H1 (cell line): ENCODE measurements around the gene SPTLC3. TPM values are rescaled to one million over a fixed set of nuclear protein-coding genes. Genes with fewer than 3 reads are reported as not detected.

Experiments
- CTCF ChIA-PET: fragments of 300-600 bp; sonication (Branson Sonifier 250); formaldehyde crosslinking; loops from one replicate; lab custom pipeline; 2021; ENCODE audit not compliant: partially characterized antibody; lab: Charles Lee
- POLR2A ChIA-PET: fragments of 300-600 bp; sonication (Branson Sonifier 250); formaldehyde crosslinking; loops from one replicate; lab custom pipeline; 2021; ENCODE audit warnings: inconsistent platforms; ENCODE audit not compliant: partially characterized antibody; lab: Charles Lee
- DNase-seq, 2 experiments: peaks; one replicate each; pipeline versions ENCODE4 v3.0.0 to v3.0.0-alpha.2; 2010 to 2022; ENCODE audit warnings: low spot score in 2 of 2, low read depth in 1 of 2, mixed read lengths in 1 of 2
- FAIRE-seq: peaks from 2 replicates; lab custom pipeline; 2011; peaks lifted over from hg19 to GRCh38; lab: Jason Lieb, UNC
- H2AFZ ChIP-seq: 2 replicates; pipeline ENCODE4 v1.8.1; 2012; ENCODE audit warnings: low read length, inconsistent platforms
- H2AK5ac ChIP-seq: 2 replicates; pipeline ENCODE4 v1.6.1; 2013; ENCODE audit warnings: low read depth, low read length
- H2BK120ac ChIP-seq: replicated peaks from 2 replicates; pipeline ENCODE3; 2013; ENCODE audit warnings: low read depth, low read length, inconsistent platforms
- H2BK12ac ChIP-seq: 2 replicates; pipeline ENCODE4 v1.6.1; 2013; ENCODE audit warnings: low read depth, low read length
- H2BK15ac ChIP-seq: 2 replicates; pipeline ENCODE4 v1.6.1; 2013; ENCODE audit warnings: low read length
- H2BK20ac ChIP-seq: 2 replicates; pipeline ENCODE4 v1.6.1; 2013; ENCODE audit warnings: low read length
- H2BK5ac ChIP-seq: 2 replicates; pipeline ENCODE4 v1.6.1; 2013; ENCODE audit warnings: low read depth, low read length
- H3K14ac ChIP-seq: 2 replicates; pipeline ENCODE4 v1.6.1; 2013; ENCODE audit warnings: inconsistent platforms; ENCODE audit not compliant: insufficient read length
- H3K18ac ChIP-seq: 2 replicates; pipeline ENCODE4 v1.6.1; 2013; ENCODE audit warnings: low read length; ENCODE audit errors: extremely low read depth
- H3K23ac ChIP-seq: 2 replicates; pipeline ENCODE4 v1.6.1; 2013; ENCODE audit warnings: inconsistent platforms; ENCODE audit not compliant: insufficient read length
- H3K23me2 ChIP-seq: 2 replicates; pipeline ENCODE4 v1.6.1; 2013; ENCODE audit warnings: low read depth, low read length
- H3K27ac ChIP-seq: 2 replicates; pipeline ENCODE4 v1.6.1; 2011; ENCODE audit warnings: low read depth, low read length, inconsistent platforms
- H3K27me3 ChIP-seq, 4 experiments: replicated peaks in 1 of 4; 1 replicate in 1 of 4; 2 replicates in 3 of 4; pipeline versions ENCODE4 v1.6.1 to v1.8.1; 2011 to 2013; ENCODE audit warnings: low read length in 3 of 4, mild to moderate bottlenecking in 3 of 4, inconsistent platforms in 2 of 4, mixed read lengths in 2 of 4, moderate library complexity in 1 of 4; ENCODE audit not compliant: control insufficient read depth in 3 of 4, insufficient read depth in 3 of 4; ENCODE audit errors: extremely low read depth in 1 of 4
- H3K36me3 ChIP-seq, 4 experiments: 2 replicates each; pipeline versions ENCODE4 v1.6.1 to v1.8.1; 2011 to 2013; ENCODE audit warnings: mild to moderate bottlenecking in 4 of 4, low read length in 3 of 4, moderate library complexity in 2 of 4, control low read depth in 1 of 4, inconsistent platforms in 1 of 4; ENCODE audit not compliant: insufficient read depth in 4 of 4, control insufficient read depth in 2 of 4
- H3K4ac ChIP-seq: replicated peaks from 2 replicates; pipeline ENCODE3; 2013; ENCODE audit warnings: low read length, low read depth, mixed read lengths, inconsistent platforms; ENCODE audit not compliant: insufficient read length
- H3K4me1 ChIP-seq, 4 experiments: replicated peaks in 1 of 4; 1 replicate in 1 of 4; 2 replicates in 3 of 4; pipeline versions ENCODE4 v1.6.1 to v1.8.1; 2011 to 2013; ENCODE audit warnings: low read length in 3 of 4, inconsistent platforms in 2 of 4, mixed read lengths in 1 of 4; ENCODE audit not compliant: insufficient read depth in 4 of 4, control insufficient read depth in 3 of 4
- H3K4me2 ChIP-seq, 2 experiments: 2 replicates each; pipeline versions ENCODE4 v1.6.1 to v1.8.1; 2011 to 2013; ENCODE audit warnings: low read depth in 2 of 2, low read length in 2 of 2, control low read depth in 1 of 2, inconsistent platforms in 1 of 2, mild to moderate bottlenecking in 1 of 2; ENCODE audit not compliant: insufficient read depth in 1 of 2
- H3K4me3 ChIP-seq, 4 experiments: fragments of 200-600, 300-600 bp in 1 of 4; sonication (generic), shearing (Covaris generic), sonication (Bioruptor Twin) in 1 of 4; 2 replicates each; pipeline versions ENCODE4 v1.5.1 to v1.8.1; 2011 to 2016; ENCODE audit warnings: low read length in 4 of 4, low read depth in 3 of 4, control low read depth in 2 of 4, inconsistent platforms in 2 of 4, mild to moderate bottlenecking in 2 of 4, mixed read lengths in 1 of 4, moderate library complexity in 1 of 4; ENCODE audit not compliant: insufficient read depth in 2 of 4; ENCODE audit errors: extremely low read depth in 1 of 4
- H3K56ac ChIP-seq: replicated peaks from 2 replicates; pipeline ENCODE3; 2013; ENCODE audit warnings: low read depth, mild to moderate bottlenecking, mixed read lengths, low read length, inconsistent platforms; ENCODE audit not compliant: insufficient read length
- H3K79me1 ChIP-seq: 2 replicates; pipeline ENCODE4 v1.6.1; 2013; ENCODE audit warnings: low read depth, low read length, control low read depth
- H3K79me2 ChIP-seq, 2 experiments: 2 replicates each; pipeline versions ENCODE4 v1.6.1 to v1.8.1; 2012 to 2013; ENCODE audit warnings: low read length in 2 of 2, mild to moderate bottlenecking in 2 of 2, inconsistent platforms in 1 of 2; ENCODE audit not compliant: insufficient read depth in 2 of 2, control insufficient read depth in 1 of 2
- H3K9ac ChIP-seq, 4 experiments: replicated peaks in 1 of 4; 1 replicate in 1 of 4; 2 replicates in 3 of 4; pipeline versions ENCODE4 v1.6.1 to v1.8.1; 2011 to 2013; ENCODE audit warnings: low read depth in 3 of 4, low read length in 3 of 4, control low read depth in 2 of 4, mild to moderate bottlenecking in 2 of 4, moderate library complexity in 2 of 4, inconsistent platforms in 1 of 4; ENCODE audit errors: extremely low read depth in 1 of 4
- H3K9me3 ChIP-seq, 2 experiments: 2 replicates each; pipeline versions ENCODE4 v1.6.1 to v1.8.1; 2012 to 2013; ENCODE audit warnings: mild to moderate bottlenecking in 2 of 2, moderate library complexity in 2 of 2, control low read depth in 1 of 2, inconsistent platforms in 1 of 2, low read depth in 1 of 2, low read length in 1 of 2, mixed read lengths in 1 of 2; ENCODE audit not compliant: insufficient read depth in 2 of 2
- H4K20me1 ChIP-seq, 2 experiments: replicated peaks in 1 of 2; 2 replicates each; pipeline versions ENCODE3 to v1.8.1; 2011 to 2013; ENCODE audit warnings: inconsistent platforms in 2 of 2, low read length in 2 of 2, mild to moderate bottlenecking in 1 of 2; ENCODE audit not compliant: insufficient read depth in 2 of 2, control insufficient read depth in 1 of 2
- H4K5ac ChIP-seq: 2 replicates; pipeline ENCODE4 v1.6.1; 2013; ENCODE audit warnings: low read length, low read depth, mixed read lengths, inconsistent platforms; ENCODE audit not compliant: insufficient read length
- H4K8ac ChIP-seq: 2 replicates; pipeline ENCODE4 v1.8.0; 2013; ENCODE audit warnings: mild to moderate bottlenecking, moderate library complexity, low read length, inconsistent platforms; ENCODE audit not compliant: insufficient read depth; ENCODE audit errors: extremely low read depth
- H4K91ac ChIP-seq: replicated peaks from 2 replicates; pipeline ENCODE3; 2013; ENCODE audit warnings: low read length, mixed read lengths, inconsistent platforms; ENCODE audit not compliant: insufficient read length
- CTCF ChIP-seq, 3 experiments: IDR thresholded peaks; 1 replicate in 2 of 3; 2 replicates in 1 of 3; pipeline versions ENCODE4 v1.5.1 to v1.6.1; 2011; ENCODE audit warnings: low read length in 3 of 3, mild to moderate bottlenecking in 3 of 3, inconsistent platforms in 2 of 3, low read depth in 1 of 3, moderate library complexity in 1 of 3; ENCODE audit not compliant: insufficient read depth in 1 of 3; ENCODE audit errors: control extremely low read depth in 1 of 3
- GTF2F1 ChIP-seq: IDR thresholded peaks from 2 replicates; pipeline ENCODE4 v1.6.1; 2012; ENCODE audit warnings: low read depth, low read length, improper control_type of control experiment, borderline replicate concordance
- KDM4A ChIP-seq: IDR thresholded peaks from one replicate; pipeline ENCODE4 v1.7.1; 2012; ENCODE audit warnings: low read depth, mild to moderate bottlenecking, moderate library complexity, low read length, inconsistent platforms; ENCODE audit not compliant: severe bottlenecking
- ZNF274 ChIP-seq: IDR thresholded peaks from 2 replicates; pipeline ENCODE4 v1.7.0; 2012; ENCODE audit warnings: low read length, borderline replicate concordance; ENCODE audit errors: extremely low read depth
- WGBS, 2 experiments: shearing (Covaris generic) in 1 of 2; methylation state at CpG; one replicate each; pipeline versions ENCODE4 v1.1.6 to v1.1.7; 2013 to 2015; ENCODE audit warnings: low lambda C conversion rate in 2 of 2, mixed read lengths in 2 of 2, inconsistent platforms in 1 of 2, low coverage in 1 of 2, missing lambda C conversion rate in 1 of 2; ENCODE audit not compliant: insufficient replicate concordance in 2 of 2, insufficient coverage in 1 of 2, insufficient read length in 1 of 2; ENCODE audit errors: extremely low coverage in 1 of 2, missing lambda C conversion rate in 1 of 2; 5-methylcytosine and 5-hydroxymethylcytosine counted together
- polyA plus RNA-seq, 7 experiments: library from polyadenylated mRNA; depleted of rRNA in 3 of 7; stranded (reverse) in 5 of 7; unstranded in 2 of 7; fragments of >200 nt in 5 of 7; fragments of 200-250 nt in 2 of 7; gene quantifications; 1 replicate in 5 of 7; 2 replicates in 1 of 7; 4 replicates in 1 of 7; pipeline versions ENCODE4 v1.2.1 to v1.2.3, GENCODE V29; 2011 to 2013; ENCODE audit warnings: missing spikeins in 2 of 7, mixed read lengths in 2 of 7
- total RNA-seq: library from RNA; stranded (reverse); fragmentation: NEBNext Ultra II Directional; extraction: Animal tissue kit (Norgen Biotek cat#: 25700); gene quantifications from 2 replicates; pipeline ENCODE4 v1.2.1, GENCODE V29; 2021

The SPTLC3 gene
- total and polyA plus RNA-seq, 2 of the 8 experiments (the other 6 are each of a cell fraction or from before 2014, with no cell fraction given): 0.23 to 0.82 TPM

GRCh38 chr20:13022401-13023155 lies 13.8 kb downstream of the SPTLC3 start:
- H3K27ac ChIP-seq: no peak overlapping the region
- H4K91ac ChIP-seq: no peak overlapping the region
- no peaks in the 10 kb centered on the region for H3K79me2 ChIP-seq
- H4K20me1 ChIP-seq: no peaks in the 10 kb centered on the region
- H2BK5ac ChIP-seq: no peak overlapping the region
- no peak overlapping the region for H3K18ac ChIP-seq
- H3K4me3 ChIP-seq: no peak overlapping the region
- H2BK20ac ChIP-seq: no peak overlapping the region
- no peak overlapping the region for H2AK5ac ChIP-seq
- 63% methylated on average over 4 of the region's 4 CpGs; no CpG with 5 or more reads in 1 of the 2 experiments for WGBS, 2 experiments
- H2AFZ ChIP-seq: no peak overlapping the region
- no peak overlapping the region for H3K14ac ChIP-seq
- H3K27me3 ChIP-seq: no peaks in the 10 kb centered on the region
- FAIRE-seq: no peak
- no peaks in the 10 kb centered on the region for H3K36me3 ChIP-seq
- H2BK120ac ChIP-seq: no peak overlapping the region
- no peak overlapping the region for H3K9ac ChIP-seq
- CTCF ChIA-PET: interaction anchor here (1.1 kb wide), 1 partner anchor 13 kb away, joined by 3 read pairs; no protein-coding TSS in a partner anchor
- H3K56ac ChIP-seq: no peak overlapping the region
- H3K4me2 ChIP-seq: no peak overlapping the region
- H3K79me1 ChIP-seq: no peaks in the 10 kb centered on the region
- no peaks in the 10 kb centered on the region; the same call in 1 of the 2 replicates for H3K23me2 ChIP-seq
- no peak for DNase-seq
- POLR2A ChIA-PET: no interaction called here
- H2BK12ac ChIP-seq: no peak overlapping the region
- no peak overlapping the region for H4K5ac ChIP-seq
- H3K4ac ChIP-seq: no peak overlapping the region
- H3K4me1 ChIP-seq: peaks cover 0 to 3% (median under 1%) of the 10 kb centered on the region in 4 experiments; a peak in 2 of 7 replicates
- H4K8ac ChIP-seq: no peak overlapping the region
- H2BK15ac ChIP-seq: no peak overlapping the region
- H3K23ac ChIP-seq: no peak overlapping the region
- no peaks in the 10 kb centered on the region for H3K9me3 ChIP-seq
- TF ChIP-seq ZNF274: no peak
- no peak for TF ChIP-seq GTF2F1
- TF ChIP-seq CTCF (IDR thresholded peaks at IDR 0.05; ENCODE audit: control extremely low read depth in 1 of 3, insufficient read depth in 1 of 3, low read depth in 1 of 3, low read length in 3 of 3): no peak
- no peak for TF ChIP-seq KDM4A
